ENCODE results near the gene MYBPC3.

MYBPC3 gene

GRCh38 chr11:47352556-47352955 lies at the start of gene MYBPC3:
Gene MYBPC3 (minus strand): TSS chr11:47352702. CDS start chr11:47352647, 55 bp downstream.
- no peak for DNase-seq

DNA sequence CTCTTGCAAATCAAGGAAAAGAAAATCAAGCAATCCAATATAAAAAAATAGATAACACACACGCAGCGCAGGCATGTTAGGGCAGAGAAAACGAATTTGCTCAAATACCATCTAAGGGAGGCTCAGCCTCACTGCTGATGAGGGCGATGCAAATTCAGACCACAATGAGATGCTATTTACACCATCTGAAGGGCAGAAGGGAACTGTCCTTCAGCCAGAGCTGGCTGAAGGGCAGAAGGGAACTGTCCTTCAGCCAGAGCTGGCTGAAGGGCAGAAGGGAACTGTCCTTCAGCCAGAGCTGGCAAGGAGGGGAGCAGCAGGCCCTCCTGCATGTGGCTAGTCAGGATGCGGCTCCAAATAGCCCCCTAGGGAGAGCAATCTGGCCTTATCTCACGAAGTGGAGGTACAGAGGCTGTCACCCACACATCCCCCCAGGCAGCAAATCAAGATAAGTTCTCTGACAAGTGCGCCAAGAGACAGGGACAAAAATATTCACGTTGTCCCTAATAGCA lies 48.3 kb upstream of the MYBPC3 start:
- no peak for DNase-seq

- no peak for DNase-seq
These were observed 47.6 kb upstream of the MYBPC3 start for GRCh38 chr11:47399860-47400767.

- no peak for DNase-seq
These were observed 46.0 kb upstream of the MYBPC3 start for GRCh38 chr11:47398551-47398950.

DNA sequence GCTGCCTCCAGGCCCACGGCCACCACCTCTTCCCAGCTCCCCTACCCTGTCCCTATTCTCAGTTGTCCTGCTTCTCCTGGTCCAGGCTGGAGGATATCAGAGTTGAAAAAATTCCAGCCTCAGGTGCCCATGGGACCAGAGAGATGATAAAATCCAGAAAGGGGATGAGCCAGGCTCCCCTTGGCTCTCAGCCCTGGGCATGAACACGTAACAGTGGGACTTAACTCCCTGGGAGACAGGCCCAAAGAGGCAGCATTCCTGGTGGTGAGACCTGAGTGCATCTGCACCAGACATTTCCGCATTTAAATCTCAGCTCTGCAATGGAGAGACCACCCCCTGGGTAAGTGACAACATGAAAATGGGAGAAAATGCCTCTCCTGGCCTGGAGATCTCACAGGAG lies 45.5 kb upstream of the MYBPC3 start:
- DNase-seq: no peak

GRCh38 chr11:47396049-47396320 lies 43.5 kb upstream of the MYBPC3 start:
- no peak for DNase-seq

DNA sequence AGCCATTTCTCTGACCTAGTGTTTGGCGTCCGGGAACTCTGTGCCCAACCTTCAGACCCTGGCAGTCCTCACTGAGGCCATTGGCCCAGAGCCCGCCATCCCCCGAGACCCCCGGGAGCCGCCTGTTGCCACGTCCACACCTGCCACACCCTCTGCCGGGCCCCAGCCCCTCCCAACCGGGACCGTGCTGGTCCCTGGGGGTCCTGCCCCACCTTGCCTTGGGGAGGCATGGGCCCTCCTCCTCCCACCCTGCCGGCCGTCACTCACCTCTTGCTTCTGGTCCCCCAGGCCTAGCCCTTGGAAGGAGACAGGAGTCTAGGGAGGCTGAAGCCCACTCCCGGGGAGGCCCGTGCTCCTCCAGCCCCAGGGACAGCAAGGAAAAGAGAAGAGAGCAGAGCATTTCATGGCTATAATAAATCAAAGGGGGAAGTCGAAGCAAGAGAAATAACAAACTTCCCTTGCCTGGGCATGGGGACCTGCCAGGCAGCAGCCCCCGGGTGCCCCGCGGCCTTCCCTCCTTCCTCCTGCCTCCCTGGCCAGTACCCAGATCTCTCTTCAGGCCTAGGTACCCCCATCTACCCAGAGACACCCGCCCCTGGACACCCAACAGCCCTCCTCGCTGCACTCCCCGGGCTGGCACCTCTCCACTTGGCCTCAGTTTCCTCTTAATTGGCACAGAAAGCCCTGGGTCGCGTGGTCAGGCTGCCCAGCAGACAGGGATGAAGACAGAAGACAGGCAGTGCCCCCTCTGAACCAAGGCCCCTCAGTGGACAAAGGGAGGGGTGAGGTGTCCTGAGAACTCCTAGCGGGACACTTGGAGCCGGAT lies 42.9 kb upstream of the MYBPC3 start:
- DNase-seq: no peak

GRCh38 chr11:47394322-47395222 lies 42.1 kb upstream of the MYBPC3 start:
- DNase-seq: peak; percentile 77

- no peak for DNase-seq
These were observed 41.5 kb upstream of the MYBPC3 start for GRCh38 chr11:47394050-47394321.

- no peak for DNase-seq
These were observed 40.9 kb upstream of the MYBPC3 start for GRCh38 chr11:47393163-47394049.

DNA sequence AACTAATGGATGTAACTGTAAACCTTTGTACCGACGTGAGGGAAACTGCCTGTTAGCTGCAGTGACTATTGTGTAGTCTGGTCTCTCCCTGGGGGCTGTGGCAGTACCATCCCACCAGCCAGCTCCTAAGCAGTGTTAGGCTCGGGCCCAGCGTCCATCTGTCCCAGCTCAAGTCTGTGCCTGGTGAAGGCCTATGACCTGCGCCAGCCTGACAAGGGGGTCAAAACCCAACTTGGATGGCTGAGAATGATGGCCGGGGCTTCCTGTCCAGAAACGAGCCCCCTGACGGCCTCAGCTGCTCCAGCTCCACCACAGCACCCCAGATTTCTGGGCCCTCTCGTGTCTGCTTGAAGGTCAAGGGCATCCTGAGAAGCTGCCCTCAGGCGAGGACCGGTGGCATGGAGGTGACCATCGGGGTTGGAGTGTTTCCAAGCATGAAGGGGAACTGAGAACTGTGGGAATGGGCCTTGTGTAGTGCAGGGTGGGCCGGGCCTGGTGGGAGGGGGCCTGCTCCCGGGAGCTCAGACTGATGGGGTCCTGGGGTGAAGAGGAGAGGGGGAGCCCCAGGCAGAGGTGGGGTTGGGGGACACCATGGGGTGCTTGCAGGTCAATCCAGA lies 40.2 kb upstream of the MYBPC3 start:
- DNase-seq: no peak

DNA sequence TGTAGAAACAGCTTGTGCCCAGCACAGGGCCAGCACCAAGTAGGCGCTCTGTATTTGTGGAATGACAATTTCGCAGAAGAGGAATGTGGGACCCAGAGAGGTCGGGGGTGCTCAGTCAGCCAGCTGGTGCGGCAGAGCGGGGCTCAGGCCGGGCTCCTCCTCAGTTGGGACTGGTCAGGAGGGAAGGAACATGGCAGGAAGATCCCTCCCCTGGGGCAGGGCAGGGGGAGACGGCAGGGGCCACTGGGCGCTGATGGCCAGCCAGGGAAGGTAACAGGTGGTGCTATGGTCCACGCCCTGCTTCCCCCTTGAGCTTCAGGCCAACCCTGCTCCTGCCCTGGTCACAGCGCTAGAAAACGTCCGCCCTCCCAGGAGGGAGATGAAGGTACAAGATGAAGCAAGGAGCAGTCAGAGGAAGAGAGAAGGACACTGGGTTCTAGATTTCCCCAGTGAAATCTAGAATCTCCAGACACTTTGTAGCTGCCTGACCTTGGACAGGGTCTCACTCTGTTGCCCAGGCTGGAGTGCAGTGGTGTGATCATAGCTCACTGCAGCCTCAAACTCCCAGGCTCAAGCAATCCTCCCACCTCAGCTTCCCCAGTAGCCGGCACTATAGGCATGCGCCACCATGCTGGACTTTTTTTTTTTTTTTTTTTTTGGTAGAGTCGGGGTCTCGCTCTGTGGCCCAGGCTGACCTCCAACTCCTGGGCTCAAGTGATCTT lies 39.4 kb upstream of the MYBPC3 start:
- DNase-seq: no peak

- no peak for DNase-seq
These were observed 38.6 kb upstream of the MYBPC3 start for GRCh38 chr11:47391077-47391583.

GRCh38 chr11:47390422-47390760 lies 37.9 kb upstream of the MYBPC3 start:
- DNase-seq: no peak

GRCh38 chr11:47389577-47390421 lies 37.3 kb upstream of the MYBPC3 start:
- no peak for DNase-seq

DNA sequence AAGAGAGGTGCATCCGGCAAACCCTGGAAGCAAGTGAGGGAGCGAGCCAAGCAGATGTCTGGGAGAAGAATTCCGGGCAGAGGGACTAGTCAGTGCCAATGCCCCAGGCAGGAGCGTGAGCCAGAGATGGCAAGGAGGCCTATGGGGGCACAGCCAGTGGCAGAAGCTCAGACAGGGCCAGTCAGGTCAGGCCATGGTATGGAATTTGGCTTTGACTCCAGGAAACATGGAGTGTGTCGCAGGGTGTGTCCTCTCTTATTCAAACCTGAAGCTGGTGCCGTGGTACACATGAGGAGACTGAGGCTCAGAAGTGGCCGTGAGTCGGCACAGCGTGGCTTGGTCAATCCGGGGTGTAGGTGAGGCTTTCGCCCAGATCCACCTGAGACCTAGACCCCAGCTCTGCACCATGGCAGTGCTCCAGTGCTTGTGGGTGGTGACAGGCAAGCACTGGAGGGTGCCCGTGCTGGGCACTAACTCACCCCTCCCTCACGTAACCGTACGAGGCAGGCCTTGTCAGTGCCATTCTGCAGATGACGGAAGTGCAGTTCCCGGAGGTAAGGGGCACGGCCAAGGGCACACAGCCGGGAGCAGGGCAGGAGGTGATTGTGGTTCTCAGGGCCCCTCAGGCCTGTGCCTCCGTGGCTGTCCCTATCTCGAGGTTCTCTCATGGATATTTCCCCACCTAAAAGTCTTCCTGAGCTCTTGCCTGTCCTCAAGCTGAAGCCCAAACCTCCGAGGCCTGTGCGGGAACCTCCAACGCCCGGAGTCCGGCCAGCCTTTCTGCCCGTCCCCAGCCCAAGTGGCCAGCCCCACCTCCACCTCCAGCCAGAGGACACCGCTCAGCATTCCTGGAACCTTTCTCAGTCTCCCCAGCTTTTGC lies 36.4 kb upstream of the MYBPC3 start:
- DNase-seq: no peak

DNA sequence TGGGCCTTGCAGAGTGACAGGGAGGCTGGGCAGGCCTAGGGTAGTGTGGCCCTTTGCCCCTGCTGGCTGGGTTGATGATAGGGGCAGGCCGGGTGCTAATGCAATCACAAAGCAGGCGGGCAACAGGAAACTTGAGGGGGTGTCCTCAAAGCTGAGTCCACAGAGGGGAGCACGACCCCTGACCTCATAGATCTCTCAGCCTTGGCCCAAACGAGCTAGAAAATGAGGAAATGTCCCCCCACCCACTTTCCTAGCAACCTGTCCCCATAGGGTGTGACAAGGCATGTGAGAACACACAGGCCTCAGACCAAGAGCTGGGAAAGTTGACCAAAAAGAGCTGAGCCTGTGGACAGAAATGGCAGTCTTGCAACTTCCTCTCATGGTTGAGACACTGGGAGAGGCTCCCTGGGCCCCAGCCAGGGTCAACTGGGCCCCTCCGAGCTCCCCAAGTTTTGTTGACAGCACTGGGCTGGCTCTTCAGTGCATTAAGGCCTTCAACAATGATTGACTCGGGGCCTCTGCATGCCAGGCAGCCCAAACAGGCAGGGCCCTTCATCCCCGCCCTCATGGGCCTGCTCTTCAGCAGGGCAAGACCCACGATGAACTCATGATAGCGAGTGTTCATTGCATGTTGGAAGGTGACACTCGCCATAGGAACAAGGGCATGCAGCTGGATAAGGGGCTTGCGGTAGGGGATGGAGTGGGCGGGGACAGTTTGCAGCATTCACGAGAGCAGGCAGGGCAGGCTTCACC lies 35.6 kb upstream of the MYBPC3 start:
- no peak for DNase-seq

- DNase-seq: no peak
These were observed 32.0 kb upstream of the MYBPC3 start for GRCh38 chr11:47384498-47384897.

All from activated CD4-positive, alpha-beta T cell treated with anti-CD3 and anti-CD28 coated beads, Interleukin-2, Interleukin-6, amounts not matched to agents 100 ng/mL and 50 ng/mL, durations not matched to agents 16 hours and 8 hours (primary cell).